GM21528 (cell line): Measurements from ENCODE around the gene NBEAL2.

Source experiments
- ATAC-seq: cut with Tn5 transposase; IDR thresholded peaks from one replicate; pipeline ENCODE4 v1.9.1; 2021; ENCODE audit warnings: mild to moderate bottlenecking, moderate library complexity; ENCODE audit not compliant: unreplicated experiment, low FRiP score

NBEAL2 gene

GRCh38 chr3:46984591-46985459 lies 5.4 kb downstream of the NBEAL2 start:
- no peak for ATAC-seq

- no peak for ATAC-seq
Observed at GRCh38 chr3:46985588-46985987, 6.1 kb downstream of the NBEAL2 start.

DNA sequence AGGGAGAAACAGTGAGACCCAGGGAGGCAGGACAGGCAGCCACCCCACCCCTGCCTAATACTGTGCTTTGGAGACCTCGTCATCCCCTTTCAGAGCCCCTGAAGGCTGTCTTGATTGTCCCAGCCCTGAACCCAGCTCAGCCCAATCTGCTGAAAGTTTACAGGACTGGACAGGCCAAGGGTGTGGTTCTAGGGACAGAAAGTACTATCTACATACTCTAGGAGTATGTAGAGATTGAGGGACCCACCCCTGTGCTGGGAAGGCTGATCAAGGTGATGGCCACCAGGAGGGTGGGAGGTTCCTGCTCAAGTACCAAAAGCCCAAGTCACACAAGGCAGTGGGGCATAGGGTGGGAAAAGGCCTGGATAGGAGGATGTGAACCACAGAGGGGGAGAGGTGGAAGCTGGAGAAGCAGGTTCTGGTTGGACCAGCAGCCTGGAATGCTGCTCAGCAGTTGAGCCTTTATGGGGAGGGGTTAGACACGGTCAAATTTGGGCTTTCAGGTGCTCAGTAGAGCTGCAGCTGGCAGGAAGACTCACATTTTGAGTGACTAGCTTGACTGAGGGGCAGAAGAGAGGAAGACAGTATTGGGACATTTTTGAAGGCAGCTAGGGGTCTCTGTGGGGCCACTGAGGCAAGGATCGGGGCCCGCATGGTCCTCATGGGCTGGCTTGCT lies 6.7 kb downstream of the NBEAL2 start:
- no peak for ATAC-seq

DNA sequence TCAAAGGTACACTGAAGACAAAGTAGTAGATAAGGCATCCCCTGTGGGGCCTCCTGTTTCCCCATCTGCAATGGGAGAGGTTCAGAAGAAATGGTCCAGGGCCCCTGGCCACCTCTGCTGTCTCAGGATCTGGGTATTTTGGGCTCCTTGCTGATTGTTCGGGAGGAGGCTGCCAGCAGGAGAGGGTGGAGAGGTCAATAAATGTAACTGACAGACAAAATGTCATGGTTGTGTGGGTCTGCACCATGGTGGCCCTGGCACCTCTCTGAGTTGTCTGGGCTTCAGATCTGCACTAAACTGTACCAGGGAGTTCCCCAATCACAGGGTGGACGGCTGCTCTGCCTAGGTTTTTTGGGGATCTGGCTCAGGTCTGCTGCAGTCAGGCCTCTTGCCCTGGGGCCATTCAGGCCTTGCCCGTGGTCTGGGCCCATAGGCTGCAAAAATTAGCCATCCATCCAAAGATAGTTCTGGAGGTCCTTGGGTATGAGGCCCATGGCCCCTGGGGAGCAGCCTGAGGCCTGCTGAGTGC lies 7.4 kb downstream of the NBEAL2 start:
- no peak for ATAC-seq

DNA sequence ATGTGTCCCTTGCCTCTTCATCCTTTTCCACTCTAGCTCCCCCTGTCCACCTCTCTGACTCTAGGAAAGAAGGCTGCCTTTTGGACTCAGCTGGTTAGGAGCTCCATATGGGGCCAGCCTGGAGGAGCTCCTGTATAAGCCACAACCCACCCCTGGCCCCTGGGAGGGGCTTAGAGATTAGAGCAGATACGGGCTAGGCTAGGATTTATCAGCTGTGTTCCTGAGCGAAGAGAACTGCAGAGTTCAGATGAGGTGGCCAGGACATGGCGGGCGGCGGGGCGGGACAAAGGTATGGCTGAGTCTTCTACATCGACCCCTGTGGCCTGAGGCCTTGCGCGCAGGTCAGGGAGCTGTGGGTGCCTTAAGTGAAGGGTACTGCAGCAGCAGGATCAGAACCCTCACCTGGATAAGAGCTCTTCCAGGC lies 7.9 kb downstream of the NBEAL2 start:
- no peak for ATAC-seq

DNA sequence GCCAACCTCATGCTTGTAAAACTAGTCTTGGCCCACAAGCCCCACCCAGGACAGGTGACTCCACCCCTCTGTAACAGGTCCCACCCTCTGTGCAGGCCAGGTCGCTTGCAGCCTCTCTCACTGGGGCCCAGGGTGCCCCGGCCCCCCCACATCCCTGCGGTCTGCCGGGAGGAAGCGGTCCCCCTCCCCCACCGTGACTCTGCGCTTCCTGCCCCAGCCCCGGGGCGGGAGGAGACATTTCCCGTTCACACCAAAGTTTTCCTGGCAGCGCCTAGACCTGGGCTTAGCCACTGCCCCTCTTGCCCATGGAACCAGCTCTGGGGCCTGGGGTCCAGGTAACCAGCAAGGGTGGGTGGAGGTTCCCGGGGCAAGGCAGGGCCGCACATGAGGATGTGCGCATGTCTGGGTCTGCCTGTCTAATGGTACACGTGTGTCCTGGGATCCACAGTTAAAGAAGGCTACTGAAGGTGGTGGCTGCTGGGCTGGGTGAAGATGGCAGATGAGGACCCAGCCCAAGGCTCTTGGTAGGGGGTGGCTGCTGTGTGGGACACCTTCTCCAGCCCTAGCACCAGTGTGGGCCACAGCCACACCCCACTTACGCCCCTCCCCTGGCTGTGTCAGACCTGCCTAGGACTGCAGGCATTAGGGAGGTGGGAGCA lies 8.4 kb downstream of the NBEAL2 start:
- ATAC-seq = peak; percentile 57

DNA sequence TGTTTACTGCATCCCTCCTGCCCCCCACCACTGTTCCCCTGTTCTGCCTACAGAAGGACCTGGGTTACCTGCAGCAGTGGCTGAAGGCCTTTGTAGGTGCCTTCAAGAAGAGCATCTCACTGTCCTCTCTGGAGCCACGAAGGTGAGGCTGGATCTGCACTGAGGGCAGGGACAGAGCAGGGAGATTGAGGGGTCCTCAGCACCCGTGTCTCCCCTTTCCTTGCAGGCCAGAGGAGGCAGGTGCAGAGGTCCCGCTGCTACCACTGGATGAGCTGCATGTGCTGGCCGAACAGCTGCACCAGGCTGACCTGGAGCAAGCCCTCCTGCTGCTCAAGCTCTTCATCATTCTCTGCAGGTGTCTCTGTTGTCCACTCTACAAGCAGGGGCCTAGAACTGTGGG lies 9.2 kb downstream of the NBEAL2 start:
- no peak for ATAC-seq

DNA sequence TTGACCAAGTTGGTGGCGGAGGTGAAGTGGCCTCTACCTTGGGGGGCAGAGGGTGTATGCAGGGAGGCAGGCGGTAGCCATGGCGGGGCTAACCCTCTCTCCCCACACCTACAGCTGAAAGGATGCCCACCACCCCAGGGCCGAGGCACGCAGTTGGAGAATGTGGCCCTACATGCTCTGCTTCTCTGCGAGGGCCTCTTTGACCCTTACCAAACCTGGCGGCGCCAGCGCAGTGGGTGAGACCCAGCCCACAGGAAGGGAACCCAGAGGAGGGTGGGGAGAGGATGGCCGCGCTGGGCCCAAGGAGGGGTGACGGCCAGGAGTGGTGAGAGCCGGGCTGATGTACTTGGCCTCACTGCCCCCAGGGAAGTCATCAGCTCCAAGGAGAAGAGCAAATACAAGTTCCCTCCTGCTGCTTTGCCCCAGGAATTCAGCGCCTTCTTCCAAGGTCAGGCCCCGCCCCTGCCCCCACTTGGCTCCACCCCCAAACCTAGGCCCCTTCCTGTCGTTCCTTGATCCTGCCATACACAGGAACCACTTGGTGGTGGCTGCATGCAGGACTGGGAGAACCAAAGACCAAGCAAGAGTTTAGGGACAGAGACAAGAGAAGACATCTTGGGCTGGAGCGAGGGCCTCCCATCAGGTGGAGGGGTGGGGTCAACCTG lies 9.8 kb downstream of the NBEAL2 start:
- ATAC-seq = no peak

DNA sequence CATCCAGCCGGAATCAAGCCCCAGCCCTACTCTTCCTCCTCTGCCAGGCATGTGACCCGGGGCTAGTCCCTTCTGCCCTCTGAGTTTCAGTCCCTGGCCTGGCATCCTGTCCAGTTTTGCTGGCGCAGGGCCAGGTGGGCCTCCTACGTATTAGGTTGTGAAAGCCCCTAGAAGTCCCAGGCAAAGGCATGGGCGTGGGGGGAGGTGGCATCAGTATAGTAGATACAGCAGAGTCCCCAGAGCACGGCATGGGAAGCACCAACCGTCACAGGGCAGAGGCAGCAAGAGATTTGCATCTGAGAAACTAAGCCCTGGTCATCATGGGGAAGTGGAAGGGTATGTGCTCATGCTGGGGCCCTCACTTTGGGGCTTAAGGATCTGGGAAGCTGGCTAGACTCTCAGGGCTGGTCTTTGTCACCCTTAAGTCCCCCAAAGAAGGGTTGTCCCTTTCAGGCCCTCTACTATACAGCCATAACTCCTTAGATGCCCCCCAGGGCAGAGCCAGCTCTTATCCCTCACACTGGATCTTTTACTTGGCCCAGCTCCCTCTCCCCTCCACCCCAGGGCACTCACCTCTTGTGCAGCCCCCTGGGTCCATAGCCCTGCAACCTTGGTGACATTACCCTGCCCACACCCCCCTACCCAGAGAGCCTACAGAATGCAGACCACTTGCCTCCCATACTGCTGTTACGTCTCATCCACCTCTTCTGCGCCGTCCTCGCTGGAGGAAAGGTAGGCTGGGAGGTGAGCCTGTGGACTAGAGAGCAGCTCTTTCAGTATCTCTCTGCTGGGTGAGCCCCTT lies 11.3 kb downstream of the NBEAL2 start:
- ATAC-seq = no peak

DNA sequence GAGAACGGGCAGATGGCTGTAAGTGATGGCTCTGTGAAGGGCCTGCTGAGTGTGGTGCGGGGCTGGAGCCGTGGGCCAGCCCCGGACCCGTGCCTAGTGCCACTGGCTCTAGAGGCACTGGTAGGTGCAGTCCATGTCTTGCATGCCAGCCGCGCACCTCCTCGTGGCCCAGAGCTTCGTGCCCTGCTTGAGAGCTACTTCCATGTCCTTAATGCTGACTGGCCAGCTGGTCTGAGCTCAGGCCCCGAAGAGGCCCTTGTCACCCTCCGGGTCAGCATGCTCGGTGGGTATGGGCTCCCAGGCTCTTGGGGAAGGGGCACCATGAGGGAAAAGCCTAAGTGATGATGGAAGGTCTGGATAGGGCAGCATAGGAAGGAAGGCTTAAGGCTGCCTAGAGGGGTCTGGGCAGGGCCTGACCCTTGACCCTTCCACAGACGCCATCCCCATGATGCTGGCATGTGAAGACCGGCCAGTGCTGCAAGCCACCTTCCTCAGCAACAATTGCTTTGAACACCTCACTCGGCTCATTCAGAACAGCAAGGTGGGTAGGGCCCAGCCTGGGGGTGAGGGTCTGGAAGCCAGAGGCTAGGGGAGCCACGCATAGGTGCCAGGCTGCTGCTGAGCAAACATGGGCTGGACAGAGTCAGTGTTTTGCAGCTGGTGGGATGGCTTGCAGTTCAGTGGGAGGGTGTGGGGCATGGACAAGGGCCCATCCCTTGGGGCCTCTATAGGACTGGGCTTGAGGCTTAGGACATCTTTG lies 12.1 kb downstream of the NBEAL2 start:
- ATAC-seq = no peak

DNA sequence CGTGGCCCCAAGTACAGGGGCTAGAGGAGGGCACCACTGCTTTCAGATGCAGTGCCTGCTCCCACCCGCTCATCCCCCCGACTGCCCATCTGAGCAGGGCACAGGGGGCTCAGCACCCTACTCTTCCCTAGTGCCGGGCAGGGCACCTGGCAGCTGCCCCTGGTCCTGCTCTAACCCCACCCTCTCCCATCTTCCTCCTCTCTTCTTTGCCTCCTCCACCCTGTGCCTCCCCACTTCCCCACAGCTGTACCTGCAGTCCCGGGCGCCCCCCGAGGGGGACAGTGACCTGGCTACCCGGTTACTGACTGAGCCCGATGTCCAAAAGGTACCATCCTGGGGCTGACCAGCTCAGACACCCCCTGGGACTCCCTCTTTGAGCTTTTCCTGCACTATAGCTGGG lies 12.8 kb downstream of the NBEAL2 start:
- ATAC-seq = no peak

DNA sequence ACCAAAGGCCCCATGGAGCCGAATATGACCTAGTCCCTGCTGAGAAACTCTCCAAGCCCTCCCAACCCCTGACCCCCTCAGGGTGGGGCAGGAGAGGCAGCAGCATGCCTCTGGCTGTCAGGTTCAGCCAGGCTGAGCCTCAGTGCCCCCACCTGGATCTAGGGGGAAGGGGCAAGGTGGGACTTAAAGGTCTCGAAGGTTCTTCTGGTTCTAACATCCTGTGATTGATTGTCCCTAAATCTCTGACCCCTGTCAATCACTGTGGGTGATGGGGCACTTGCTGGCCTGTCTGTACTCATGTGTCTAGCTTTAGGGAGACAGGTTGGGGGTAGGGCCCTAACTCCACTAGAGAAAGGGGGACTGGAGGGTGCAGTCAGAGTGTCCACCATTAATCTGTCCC lies 13.8 kb downstream of the NBEAL2 start:
- ATAC-seq = no peak

DNA sequence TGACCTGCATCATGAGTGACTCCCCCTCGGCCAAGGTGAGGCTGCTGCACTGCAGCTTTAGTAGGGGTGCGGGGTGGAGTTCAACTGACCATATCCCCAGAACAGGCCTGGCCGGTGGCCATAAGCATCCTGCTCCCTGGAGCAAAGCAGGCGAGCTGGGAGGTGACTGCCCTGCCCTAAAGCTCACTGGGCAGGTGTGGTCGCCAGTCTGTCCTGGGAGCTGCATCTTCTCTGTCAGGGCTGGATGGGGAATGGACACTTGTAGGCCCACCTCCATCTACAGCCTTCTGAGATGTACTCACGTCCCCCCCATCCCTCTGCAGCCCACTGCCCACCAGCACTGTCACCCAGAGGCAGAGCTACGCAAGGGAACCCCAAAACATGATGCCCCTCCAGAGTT lies 14.5 kb downstream of the NBEAL2 start:
- no peak for ATAC-seq

DNA sequence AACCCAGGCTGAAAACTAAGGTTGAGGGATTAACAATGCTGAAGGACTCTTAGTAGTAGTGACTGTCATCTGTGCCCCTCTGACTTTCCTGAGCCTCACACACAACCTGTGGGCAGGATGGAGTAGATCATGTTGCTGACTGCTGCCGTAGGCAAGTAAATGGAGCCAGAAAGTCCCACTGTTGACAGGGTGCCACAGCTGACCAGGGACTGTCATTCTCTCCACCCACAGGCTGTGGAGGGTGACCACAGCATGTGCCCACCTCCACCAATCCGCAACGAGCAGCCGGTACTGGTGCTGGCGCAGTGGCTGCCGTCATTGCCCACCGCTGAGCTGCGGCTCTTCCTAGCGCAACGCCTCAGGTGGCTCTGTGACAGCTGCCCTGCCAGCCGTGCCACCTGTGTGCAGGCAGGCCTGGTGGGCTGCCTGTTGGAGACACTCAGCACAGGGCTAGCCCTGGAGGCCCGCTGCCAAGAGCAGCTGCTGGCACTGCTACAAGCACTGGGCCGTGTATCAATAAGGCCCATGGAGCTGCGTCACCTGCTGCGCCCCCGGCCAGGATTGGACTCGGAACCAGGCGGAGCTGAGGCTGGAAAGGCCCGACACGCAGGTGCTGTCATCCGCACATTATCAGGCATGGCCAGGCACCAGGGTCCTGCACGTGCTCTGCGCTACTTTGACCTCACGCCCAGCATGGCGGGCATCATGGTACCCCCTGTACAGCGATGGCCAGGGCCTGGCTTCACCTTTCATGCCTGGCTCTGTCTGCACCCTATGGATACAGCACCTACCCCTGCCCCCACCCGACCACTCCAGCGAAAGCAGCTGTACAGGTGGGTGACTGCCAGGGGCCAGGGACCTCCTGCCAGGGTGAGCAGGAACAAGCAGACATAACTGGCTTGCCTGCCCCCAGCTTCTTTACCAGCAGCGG lies 15.6 kb downstream of the NBEAL2 start:
- ATAC-seq = no peak

DNA sequence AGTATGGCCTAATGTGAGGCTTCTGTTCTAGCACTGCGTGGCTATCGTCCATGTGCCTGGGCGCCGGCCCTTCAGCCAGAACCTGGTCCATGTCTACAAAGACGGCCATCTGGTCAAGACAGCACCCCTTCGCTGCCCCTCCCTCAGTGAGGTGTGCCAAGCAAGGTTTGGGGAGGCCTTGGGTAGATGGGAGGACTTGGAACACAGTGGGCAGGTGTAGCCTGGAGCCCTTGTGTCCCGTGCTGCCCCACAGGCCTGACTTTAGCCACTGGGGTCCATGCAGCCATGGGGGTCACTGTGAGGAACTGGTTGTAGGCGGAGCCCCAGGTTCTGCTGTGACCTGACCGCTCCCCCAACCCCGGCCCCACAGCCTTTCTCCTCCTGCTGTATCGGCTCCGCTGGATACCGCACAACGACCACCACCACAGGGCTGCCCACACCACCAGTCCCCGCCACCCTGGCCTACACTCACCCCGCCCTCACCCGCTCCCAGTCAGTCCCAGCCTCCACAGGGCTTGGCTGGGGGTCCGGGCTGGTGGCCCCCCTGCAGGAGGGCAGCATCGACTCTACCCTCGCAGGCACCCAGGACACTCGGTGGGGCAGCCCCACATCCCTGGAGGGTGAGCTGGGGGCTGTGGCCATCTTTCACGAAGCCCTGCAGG lies 16.6 kb downstream of the NBEAL2 start:
- ATAC-seq = no peak

DNA sequence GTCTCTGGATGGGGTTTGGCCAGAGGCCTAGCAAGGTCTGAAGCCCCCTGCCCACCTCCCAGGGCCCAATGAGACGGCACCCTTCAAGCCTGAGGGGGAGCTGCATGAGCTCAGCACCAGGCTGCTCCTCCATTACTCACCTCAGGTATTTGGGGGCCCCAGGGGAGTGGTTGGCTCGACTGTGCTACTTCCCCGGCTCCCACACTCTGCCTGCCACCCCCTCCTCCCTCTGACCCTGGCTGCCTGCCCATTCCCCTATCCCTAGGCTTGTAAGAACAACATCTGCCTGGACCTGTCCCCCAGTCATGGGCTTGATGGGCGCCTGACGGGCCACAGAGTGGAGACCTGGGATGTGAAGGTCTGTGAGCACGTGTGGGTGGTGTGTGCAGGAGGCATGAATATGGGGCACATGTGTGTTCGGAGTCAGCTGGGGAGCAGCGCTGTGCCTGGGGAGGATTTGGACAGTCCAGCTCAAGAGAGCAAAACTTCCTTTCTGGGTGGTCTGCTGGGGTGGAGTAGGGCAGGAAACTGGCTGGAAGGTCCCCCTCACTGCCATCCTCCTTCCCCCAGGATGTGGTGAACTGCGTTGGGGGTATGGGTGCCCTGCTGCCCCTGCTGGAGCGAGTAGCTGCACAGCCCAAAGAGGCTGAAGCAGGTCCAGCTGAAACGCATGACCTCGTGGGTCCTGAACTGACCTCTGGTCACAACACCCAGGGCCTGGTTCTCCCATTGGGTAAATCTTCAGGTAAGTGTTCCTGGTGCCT lies 17.4 kb downstream of the NBEAL2 start:
- ATAC-seq = no peak
